SU-DHL-6 (cell line): ENCODE results near the gene ABCB8.

Source experiments
- EZH2phosphoT487 ChIP-seq: fragments of 200-600 bp; sonication (generic), shearing (Covaris generic); conservative IDR thresholded peaks from 2 replicates; pipeline ENCODE4 v1.6.1; 2018; ENCODE audit warnings: mild to moderate bottlenecking, antibody characterized with exemption, low read length, moderate library complexity, mixed read lengths
- TF ChIP-seq, protein P1 (sequence below): fragments of 200-600 bp; sonication (generic); IDR thresholded peaks from one replicate; pipeline ENCODE4 v1.5.1; 2017; ENCODE audit warnings: antibody characterized with exemption, mild to moderate bottlenecking, low read length, moderate library complexity; ENCODE audit not compliant: insufficient read depth, poor library complexity, severe bottlenecking

DNA sequence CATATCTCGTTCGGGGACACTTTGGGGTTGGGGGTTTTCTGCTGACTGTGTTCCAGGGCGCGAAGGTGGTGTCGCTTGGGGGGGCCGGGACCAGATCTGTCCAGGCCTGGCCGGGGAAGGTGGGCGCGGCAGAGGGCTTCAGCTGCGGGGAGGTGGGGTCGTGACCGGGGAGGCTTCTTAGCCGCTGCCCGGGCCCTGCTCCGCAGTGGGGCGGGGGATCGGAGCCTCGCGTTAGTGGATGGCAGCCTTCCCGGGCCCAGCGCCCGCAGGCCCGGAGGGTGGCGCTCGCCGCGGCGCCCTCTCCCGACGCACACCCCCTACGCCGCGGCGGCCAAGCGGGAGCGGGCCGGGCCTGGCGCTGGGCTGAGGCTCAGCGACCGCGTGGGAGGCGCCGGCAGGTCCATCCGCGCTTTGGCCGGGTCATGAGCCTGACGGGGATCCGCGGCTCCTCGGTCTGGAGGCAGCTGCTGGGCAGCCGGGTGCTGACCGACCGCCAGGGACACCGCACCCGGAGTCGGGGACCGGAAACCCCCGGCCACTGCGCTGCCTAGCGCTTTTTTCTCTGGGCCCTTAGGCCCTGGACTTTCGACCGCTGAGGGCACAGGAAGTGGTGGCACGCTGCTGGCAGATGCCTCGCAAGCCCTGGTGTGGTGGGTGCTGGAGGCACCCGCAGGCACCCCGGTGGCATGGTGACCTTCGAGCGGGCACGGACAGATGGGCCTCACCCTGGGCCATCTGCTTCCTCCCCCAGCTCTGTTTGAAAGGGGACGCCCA, 59.2 kb downstream of the ABCB8 start:
- TF ChIP-seq, protein P1, sequence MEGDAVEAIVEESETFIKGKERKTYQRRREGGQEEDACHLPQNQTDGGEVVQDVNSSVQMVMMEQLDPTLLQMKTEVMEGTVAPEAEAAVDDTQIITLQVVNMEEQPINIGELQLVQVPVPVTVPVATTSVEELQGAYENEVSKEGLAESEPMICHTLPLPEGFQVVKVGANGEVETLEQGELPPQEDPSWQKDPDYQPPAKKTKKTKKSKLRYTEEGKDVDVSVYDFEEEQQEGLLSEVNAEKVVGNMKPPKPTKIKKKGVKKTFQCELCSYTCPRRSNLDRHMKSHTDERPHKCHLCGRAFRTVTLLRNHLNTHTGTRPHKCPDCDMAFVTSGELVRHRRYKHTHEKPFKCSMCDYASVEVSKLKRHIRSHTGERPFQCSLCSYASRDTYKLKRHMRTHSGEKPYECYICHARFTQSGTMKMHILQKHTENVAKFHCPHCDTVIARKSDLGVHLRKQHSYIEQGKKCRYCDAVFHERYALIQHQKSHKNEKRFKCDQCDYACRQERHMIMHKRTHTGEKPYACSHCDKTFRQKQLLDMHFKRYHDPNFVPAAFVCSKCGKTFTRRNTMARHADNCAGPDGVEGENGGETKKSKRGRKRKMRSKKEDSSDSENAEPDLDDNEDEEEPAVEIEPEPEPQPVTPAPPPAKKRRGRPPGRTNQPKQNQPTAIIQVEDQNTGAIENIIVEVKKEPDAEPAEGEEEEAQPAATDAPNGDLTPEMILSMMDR, result peak; percentile 8
- TF ChIP-seq EZH2phosphoT487, result no peak
